ENCODE data around the gene HTR3E.

The HTR3E gene

DNA sequence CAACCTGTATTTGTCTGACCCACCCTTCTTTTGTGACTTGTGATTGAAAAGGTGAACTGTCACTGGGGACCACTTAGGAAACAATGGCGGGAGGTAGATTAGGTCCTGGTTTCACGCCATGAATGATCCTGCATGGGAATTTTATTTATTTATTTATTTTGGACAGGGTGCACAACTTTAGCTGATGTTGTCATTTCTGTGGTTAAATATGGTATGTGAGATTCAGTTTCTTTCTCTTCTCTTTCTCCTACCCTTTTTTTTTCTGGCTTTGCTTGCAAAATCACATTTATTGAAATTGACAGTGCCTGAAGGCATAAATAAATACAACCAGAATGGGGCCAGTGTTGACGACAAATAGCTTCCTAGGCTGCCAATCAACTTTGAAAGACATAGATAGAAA, 18.0 kb upstream of the HTR3E start:
- TF ChIP-seq, protein P1, sequence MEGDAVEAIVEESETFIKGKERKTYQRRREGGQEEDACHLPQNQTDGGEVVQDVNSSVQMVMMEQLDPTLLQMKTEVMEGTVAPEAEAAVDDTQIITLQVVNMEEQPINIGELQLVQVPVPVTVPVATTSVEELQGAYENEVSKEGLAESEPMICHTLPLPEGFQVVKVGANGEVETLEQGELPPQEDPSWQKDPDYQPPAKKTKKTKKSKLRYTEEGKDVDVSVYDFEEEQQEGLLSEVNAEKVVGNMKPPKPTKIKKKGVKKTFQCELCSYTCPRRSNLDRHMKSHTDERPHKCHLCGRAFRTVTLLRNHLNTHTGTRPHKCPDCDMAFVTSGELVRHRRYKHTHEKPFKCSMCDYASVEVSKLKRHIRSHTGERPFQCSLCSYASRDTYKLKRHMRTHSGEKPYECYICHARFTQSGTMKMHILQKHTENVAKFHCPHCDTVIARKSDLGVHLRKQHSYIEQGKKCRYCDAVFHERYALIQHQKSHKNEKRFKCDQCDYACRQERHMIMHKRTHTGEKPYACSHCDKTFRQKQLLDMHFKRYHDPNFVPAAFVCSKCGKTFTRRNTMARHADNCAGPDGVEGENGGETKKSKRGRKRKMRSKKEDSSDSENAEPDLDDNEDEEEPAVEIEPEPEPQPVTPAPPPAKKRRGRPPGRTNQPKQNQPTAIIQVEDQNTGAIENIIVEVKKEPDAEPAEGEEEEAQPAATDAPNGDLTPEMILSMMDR (conservative IDR thresholded peaks at IDR 0.05; ENCODE audit: control insufficient read depth, insufficient read depth, low read depth, low read length): no peak
- H3K4me3 ChIP-seq (ENCODE audit: control insufficient read depth, low read depth, low read length): no peak overlapping the region
- DNase-seq (ENCODE audit: low read depth): peak; percentile 8

DNA sequence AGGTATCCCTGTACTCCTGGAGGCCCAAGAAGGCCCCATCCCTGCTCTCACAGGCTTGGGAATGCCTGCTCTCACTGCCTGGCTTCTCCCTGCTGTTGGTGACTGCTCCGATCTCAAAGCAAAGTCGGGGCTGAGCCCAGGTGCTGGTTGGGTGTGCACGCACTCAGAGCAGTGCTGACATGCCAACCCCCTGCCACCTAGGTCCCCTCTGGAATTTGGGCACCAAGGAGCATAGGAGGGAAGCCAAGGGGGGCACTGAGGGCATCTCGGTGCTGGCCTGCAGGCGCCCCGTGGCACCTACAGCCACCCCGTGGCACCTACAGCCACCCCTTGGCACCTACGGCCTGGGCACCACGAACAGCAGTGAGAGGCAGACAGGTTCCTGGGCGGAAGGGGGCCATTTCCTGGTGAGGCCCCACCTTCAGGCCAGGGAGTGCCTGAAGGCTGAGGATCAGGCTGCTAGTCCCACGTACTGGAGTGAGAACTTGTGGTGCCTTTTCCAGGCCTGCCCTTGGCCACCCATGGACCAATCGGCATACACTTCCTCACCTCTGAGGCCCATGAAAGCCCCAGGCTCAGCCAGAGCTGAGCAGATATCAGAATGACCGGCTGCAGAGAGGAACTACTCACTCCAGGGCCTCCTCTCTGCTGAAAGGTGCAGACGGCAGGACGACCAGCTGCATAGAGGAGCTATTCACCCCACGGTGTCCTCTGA, 15.6 kb upstream of the HTR3E start:
- DNase-seq (ENCODE audit: low read depth): no peak
- TF ChIP-seq, protein P1 (conservative IDR thresholded peaks at IDR 0.05; ENCODE audit: control insufficient read depth, insufficient read depth, low read depth, low read length): no peak
- H3K4me3 ChIP-seq (ENCODE audit: control insufficient read depth, low read depth, low read length): no peak overlapping the region

DNA sequence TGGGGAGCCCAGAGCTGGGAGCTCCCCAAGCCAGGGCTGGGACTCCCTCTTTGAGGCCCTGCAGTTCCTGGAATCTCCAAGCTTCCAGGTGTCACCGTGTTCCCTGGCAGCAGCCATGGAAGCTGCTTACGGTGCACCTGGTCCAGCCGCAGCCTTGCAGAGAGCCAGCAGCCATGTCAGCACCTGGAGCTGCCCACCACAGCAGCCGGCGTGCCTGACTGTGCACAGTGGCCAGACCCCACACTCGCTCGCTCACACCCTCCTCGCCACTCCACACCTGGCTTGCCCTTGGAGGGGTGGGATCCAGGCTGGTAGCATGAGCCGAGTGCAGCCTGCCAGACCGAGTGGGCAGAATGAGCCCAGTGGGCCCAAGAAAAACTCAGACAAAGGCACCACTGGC, 14.8 kb upstream of the HTR3E start:
- no peak for DNase-seq (ENCODE audit: low read depth)
- H3K4me3 ChIP-seq (ENCODE audit: control insufficient read depth, low read depth, low read length): no peak overlapping the region
- TF ChIP-seq, protein P1 (conservative IDR thresholded peaks at IDR 0.05; ENCODE audit: control insufficient read depth, insufficient read depth, low read depth, low read length): no peak

DNA sequence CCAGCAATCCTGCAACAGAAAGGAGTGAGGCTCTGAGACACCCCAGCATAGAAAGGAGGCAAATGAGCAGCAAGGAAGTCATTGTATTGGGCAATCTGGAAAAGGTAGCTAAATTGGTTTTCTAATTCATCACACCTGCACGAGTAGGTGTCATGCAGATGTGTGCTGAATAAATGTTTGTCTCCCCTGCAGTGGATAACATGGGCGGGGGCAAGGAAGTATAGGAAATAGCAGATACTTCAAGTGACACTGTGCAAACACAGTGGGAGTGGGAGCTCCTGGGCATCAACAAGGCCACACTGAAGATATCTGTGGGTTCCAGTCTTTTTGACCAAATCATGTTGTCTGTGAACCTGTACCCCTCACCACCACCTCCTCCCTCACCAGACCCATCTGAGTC, 14.4 kb upstream of the HTR3E start:
- TF ChIP-seq, protein P1 (conservative IDR thresholded peaks at IDR 0.05; ENCODE audit: control insufficient read depth, insufficient read depth, low read depth, low read length): no peak
- H3K4me3 ChIP-seq (ENCODE audit: control insufficient read depth, low read depth, low read length): no peak overlapping the region
- no peak for DNase-seq (ENCODE audit: low read depth)

DNA sequence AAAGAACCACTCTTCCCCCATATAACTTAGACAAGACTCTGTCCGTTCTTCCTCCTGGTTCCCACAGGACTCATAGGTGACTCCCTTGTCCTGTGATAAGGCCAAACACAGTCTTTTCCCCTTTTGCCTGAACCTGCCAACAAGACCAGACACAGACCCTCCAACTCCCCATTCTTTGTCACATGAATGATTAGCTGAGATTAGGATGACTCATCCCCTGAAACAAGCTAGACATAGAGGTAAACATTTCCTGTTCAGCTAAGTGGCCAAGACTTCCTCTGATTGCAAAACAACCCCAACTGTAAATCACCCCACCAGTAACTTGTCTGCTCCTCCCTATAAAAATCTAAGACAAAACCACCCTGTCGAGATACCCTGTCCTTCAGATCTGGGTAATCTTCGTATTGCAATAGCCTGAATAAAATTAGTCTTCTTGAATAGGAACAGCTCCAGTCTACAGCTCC, 11.4 kb upstream of the HTR3E start:
- peak; percentile 58 for DNase-seq (ENCODE audit: low read depth)
- TF ChIP-seq, protein P1 (conservative IDR thresholded peaks at IDR 0.05; ENCODE audit: control insufficient read depth, insufficient read depth, low read depth, low read length): no peak
- H3K4me3 ChIP-seq (ENCODE audit: control insufficient read depth, low read depth, low read length): no peak overlapping the region

DNA sequence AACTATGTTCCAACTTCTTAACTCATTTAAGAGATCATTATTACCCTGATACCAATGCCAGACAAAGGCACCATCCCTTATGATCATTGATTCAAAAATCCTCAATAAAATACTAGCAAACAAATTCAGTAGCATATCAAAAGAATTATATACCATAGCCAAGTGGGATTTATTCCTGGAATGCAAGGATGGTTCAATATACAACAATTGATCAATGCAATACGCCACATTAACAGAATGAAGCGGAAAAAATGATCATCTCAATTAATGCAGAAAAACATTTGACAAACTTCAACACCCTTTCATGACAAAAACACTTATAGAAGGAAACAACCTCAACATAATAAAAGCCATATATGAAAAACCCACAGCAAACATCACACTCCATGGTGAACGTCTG, 4.7 kb upstream of the HTR3E start:
- no peak for DNase-seq (ENCODE audit: low read depth)
- no peak overlapping the region for H3K4me3 ChIP-seq (ENCODE audit: control insufficient read depth, low read depth, low read length)
- TF ChIP-seq, protein P1 (conservative IDR thresholded peaks at IDR 0.05; ENCODE audit: control insufficient read depth, insufficient read depth, low read depth, low read length): no peak
